GM12878 (cell line): Measurements from ENCODE around the gene SULT1A1. TPM values are rescaled to one million over a fixed set of nuclear protein-coding genes. Genes with fewer than 3 reads are reported as not detected.

Experiments
- CBX3 ChIP-seq: fragments of 200-600 bp; sonication (generic); IDR thresholded peaks from 2 replicates; pipeline ENCODE4 v1.6.1; 2016; ENCODE audit warnings: low read depth, borderline replicate concordance
- EED ChIP-seq: sonication (generic); IDR thresholded peaks from 2 replicates; pipeline ENCODE4 v1.6.1; 2016; ENCODE audit warnings: antibody characterized with exemption, low read depth
- EGR1 ChIP-seq, 2 experiments: IDR thresholded peaks; 1 replicate in 1 of 2; 2 replicates in 1 of 2; pipeline ENCODE4 v1.6.1; 2011 to 2012; ENCODE audit warnings: low read depth in 2 of 2, low read length in 2 of 2, borderline replicate concordance in 1 of 2, mild to moderate bottlenecking in 1 of 2, moderate library complexity in 1 of 2
- HDAC6 ChIP-seq: fragments of 200-600 bp; sonication (generic); IDR thresholded peaks from one replicate; pipeline ENCODE4 v1.8.0; 2017; ENCODE audit warnings: antibody characterized with exemption; ENCODE audit not compliant: unreplicated experiment
- JUND ChIP-seq: IDR thresholded peaks from 2 replicates; pipeline ENCODE4 v1.6.1; 2012; ENCODE audit warnings: low read depth, mild to moderate bottlenecking, low read length, improper control_type of control experiment, moderate library complexity
- PAX5 ChIP-seq: IDR thresholded peaks from 2 replicates; pipeline ENCODE4 v1.6.1; 2011; ENCODE audit warnings: low read depth, low read length, borderline replicate concordance
- POU2F2 ChIP-seq: IDR thresholded peaks from 3 replicates; pipeline ENCODE4 v1.6.1; 2011; ENCODE audit warnings: low read depth, mild to moderate bottlenecking, low read length, borderline replicate concordance
- RFX5 ChIP-seq: IDR thresholded peaks from 2 replicates; pipeline ENCODE4 v1.6.1; 2011; ENCODE audit warnings: low read depth, low read length, improper control_type of control experiment
- polyA plus RNA-seq, 11 experiments: library from polyadenylated mRNA; depleted of rRNA in 4 of 11; unstranded in 6 of 11; stranded (reverse) in 5 of 11; fragments of >200 nt; fragmentation: Nextera tagmentation in 4 of 11; fragmentation: Illumina TruSeq in 1 of 11; extraction: Ambion mirVana in 4 of 11; extraction: Trizol in 1 of 11; gene quantifications; 1 replicate in 1 of 11; 2 replicates in 10 of 11; pipeline versions ENCODE4 v1.2.1 to v1.2.3, GENCODE V29; 2011 to 2016; ENCODE audit warnings: inconsistent platforms in 2 of 11, missing spikeins in 2 of 11, low read depth in 1 of 11
- total RNA-seq, 4 experiments: library from RNA; depleted of rRNA in 3 of 4; stranded (reverse); fragments of >200 nt in 3 of 4; fragmentation: Illumina TruSeq in 1 of 4; extraction: Trizol in 1 of 4; gene quantifications; 2 replicates each; pipeline versions ENCODE4 v1.2.1 to v1.2.3, GENCODE V29; 2013 to 2021
- TF ChIP-seq, protein P1 (sequence below): fragments of 450-650 bp; IDR thresholded peaks from 2 replicates; pipeline ENCODE4 v1.6.1; 2014; ENCODE audit warnings: mild to moderate bottlenecking
- TF ChIP-seq, protein P2 (sequence below): fragments of 450-650 bp; IDR thresholded peaks from 2 replicates; pipeline ENCODE4 v1.6.1; 2017; ENCODE audit warnings: mild to moderate bottlenecking, moderate library complexity
- TF ChIP-seq, protein P3 (sequence below): fragments of 450-650 bp; IDR thresholded peaks from 2 replicates; pipeline ENCODE4 v1.6.1; 2017; ENCODE audit warnings: borderline replicate concordance

SULT1A1 gene
- total and polyA plus RNA-seq, 10 of the 15 experiments (the other 5 are each of a cell fraction or from before 2014, with no cell fraction given) = 0.03 to 1.5 (median 0.76) TPM; not detected in 1

DNA sequence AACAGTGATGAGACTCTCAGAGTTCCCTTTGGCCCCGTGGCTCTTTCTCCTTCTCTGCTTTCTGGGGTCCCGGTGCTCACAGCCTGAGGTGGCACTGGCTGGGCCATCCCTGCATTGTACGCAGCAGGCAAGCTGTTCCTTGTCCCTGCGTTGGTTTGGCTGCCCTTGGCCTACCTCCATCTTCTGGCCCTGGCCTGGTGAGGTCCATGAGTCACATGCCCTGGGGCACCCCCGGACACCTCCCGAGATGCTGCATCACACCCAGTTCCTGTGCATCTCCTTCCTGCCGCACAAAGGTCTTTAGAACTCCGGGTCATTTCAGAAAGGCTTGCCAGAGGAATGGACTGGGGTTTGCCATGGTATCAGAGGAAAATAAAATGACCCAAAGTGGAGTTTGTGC lies 22.5 kb downstream of the SULT1A1 start (continued):
- TF ChIP-seq, protein P1, sequence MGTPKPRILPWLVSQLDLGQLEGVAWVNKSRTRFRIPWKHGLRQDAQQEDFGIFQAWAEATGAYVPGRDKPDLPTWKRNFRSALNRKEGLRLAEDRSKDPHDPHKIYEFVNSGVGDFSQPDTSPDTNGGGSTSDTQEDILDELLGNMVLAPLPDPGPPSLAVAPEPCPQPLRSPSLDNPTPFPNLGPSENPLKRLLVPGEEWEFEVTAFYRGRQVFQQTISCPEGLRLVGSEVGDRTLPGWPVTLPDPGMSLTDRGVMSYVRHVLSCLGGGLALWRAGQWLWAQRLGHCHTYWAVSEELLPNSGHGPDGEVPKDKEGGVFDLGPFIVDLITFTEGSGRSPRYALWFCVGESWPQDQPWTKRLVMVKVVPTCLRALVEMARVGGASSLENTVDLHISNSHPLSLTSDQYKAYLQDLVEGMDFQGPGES = no peak
- TF ChIP-seq PAX5 = no peak
- TF ChIP-seq JUND = no peak
- TF ChIP-seq EGR1 (IDR thresholded peaks at IDR 0.05; ENCODE audit: borderline replicate concordance in 1 of 2, low read depth in 2 of 2, low read length in 2 of 2) = no peak
- no peak for TF ChIP-seq POU2F2
- TF ChIP-seq, protein P2, sequence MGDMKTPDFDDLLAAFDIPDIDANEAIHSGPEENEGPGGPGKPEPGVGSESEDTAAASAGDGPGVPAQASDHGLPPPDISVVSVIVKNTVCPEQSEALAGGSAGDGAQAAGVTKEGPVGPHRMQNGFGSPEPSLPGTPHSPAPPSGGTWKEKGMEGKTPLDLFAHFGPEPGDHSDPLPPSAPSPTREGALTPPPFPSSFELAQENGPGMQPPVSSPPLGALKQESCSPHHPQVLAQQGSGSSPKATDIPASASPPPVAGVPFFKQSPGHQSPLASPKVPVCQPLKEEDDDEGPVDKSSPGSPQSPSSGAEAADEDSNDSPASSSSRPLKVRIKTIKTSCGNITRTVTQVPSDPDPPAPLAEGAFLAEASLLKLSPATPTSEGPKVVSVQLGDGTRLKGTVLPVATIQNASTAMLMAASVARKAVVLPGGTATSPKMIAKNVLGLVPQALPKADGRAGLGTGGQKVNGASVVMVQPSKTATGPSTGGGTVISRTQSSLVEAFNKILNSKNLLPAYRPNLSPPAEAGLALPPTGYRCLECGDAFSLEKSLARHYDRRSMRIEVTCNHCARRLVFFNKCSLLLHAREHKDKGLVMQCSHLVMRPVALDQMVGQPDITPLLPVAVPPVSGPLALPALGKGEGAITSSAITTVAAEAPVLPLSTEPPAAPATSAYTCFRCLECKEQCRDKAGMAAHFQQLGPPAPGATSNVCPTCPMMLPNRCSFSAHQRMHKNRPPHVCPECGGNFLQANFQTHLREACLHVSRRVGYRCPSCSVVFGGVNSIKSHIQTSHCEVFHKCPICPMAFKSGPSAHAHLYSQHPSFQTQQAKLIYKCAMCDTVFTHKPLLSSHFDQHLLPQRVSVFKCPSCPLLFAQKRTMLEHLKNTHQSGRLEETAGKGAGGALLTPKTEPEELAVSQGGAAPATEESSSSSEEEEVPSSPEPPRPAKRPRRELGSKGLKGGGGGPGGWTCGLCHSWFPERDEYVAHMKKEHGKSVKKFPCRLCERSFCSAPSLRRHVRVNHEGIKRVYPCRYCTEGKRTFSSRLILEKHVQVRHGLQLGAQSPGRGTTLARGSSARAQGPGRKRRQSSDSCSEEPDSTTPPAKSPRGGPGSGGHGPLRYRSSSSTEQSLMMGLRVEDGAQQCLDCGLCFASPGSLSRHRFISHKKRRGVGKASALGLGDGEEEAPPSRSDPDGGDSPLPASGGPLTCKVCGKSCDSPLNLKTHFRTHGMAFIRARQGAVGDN = no peak
- TF ChIP-seq, protein P3, sequence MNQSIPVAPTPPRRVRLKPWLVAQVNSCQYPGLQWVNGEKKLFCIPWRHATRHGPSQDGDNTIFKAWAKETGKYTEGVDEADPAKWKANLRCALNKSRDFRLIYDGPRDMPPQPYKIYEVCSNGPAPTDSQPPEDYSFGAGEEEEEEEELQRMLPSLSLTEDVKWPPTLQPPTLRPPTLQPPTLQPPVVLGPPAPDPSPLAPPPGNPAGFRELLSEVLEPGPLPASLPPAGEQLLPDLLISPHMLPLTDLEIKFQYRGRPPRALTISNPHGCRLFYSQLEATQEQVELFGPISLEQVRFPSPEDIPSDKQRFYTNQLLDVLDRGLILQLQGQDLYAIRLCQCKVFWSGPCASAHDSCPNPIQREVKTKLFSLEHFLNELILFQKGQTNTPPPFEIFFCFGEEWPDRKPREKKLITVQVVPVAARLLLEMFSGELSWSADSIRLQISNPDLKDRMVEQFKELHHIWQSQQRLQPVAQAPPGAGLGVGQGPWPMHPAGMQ = no peak
- no peak for TF ChIP-seq EED
- TF ChIP-seq CBX3 = no peak
- TF ChIP-seq RFX5 = no peak
- TF ChIP-seq HDAC6 = no peak
